ENCODE results near the gene RAD52.

GRCh38 chr12:910416-910815 lies 39.1 kb downstream of the RAD52 start:
- TF ChIP-seq CTCF (optimal IDR thresholded peaks at IDR 0.05 in 1 of 3, IDR thresholded peaks at IDR 0.05 in 1 of 3, conservative IDR thresholded peaks at IDR 0.05 in 1 of 3; ENCODE audit: extremely low read depth in 1 of 3, insufficient read depth in 2 of 3, low read length in 3 of 3) (no peak), EZH2 (IDR thresholded peaks at IDR 0.05; ENCODE audit: low read length) (no peak)
